Endometrial microvascular endothelial cells (primary cell): ENCODE results near the gene CDH4. TPM values are rescaled to one million over a fixed set of nuclear protein-coding genes. Genes with fewer than 3 reads are reported as not detected.

Experiments used
- in situ Hi-C: cut with HindIII; loops from 2 replicates; pipeline ENCODE4 v1.10.0; 2017; ENCODE audit warnings: low sequenced_read_pairs, low pct_unique_long_range_greater_than_20kb; ENCODE audit errors: inconsistent ontology term
- total RNA-seq: library from RNA; depleted of rRNA; stranded (reverse); fragments of >200 nt; gene quantifications from one replicate; pipeline ENCODE4 v1.2.3, GENCODE V29; 2015; ENCODE audit errors: inconsistent ontology term

CDH4 gene
- total RNA-seq, 1 donor from 2014 or later, result 31.2 TPM

DNA sequence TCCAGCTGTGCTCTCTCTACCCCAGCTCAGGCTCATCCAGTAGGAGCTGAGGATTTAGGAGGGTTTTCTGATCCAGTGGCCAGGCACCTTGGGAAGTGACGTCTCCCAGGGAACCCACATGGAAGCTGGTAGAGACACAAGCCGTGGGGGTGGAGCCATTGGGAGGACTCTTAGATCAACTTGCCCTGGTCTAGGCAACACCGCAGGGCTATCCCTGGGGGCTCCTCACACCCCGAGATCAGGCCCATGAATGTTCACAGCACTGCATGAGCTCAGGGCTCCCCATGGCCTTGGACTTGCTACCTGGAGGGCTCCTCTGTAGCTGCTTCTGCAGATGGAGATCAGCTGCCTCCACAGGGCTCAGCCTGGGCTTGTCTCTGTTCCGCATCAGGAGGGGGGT is 112.1 kb downstream of the CDH4 start:
- in situ Hi-C loops, result no loop called here

DNA sequence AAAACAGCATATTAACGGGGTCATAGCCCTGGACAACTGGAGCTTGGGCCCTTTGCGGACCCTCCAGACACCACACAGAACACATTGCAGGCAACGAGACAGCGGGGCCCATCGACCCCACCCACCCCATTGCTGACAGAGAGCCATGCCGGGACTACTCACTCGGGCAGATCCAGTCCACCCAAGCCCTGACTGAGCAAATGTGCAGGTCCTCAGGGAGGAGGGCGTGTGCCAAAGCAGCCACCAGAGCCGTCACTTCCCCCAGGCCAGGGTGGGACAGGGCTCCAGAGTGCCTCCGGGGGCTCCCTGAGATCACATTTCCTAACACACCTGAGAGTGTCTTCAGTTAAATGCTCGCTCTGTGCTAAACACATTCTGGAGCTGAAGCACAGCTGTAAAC is 114.9 kb downstream of the CDH4 start:
- in situ Hi-C loops, result no loop called here

DNA sequence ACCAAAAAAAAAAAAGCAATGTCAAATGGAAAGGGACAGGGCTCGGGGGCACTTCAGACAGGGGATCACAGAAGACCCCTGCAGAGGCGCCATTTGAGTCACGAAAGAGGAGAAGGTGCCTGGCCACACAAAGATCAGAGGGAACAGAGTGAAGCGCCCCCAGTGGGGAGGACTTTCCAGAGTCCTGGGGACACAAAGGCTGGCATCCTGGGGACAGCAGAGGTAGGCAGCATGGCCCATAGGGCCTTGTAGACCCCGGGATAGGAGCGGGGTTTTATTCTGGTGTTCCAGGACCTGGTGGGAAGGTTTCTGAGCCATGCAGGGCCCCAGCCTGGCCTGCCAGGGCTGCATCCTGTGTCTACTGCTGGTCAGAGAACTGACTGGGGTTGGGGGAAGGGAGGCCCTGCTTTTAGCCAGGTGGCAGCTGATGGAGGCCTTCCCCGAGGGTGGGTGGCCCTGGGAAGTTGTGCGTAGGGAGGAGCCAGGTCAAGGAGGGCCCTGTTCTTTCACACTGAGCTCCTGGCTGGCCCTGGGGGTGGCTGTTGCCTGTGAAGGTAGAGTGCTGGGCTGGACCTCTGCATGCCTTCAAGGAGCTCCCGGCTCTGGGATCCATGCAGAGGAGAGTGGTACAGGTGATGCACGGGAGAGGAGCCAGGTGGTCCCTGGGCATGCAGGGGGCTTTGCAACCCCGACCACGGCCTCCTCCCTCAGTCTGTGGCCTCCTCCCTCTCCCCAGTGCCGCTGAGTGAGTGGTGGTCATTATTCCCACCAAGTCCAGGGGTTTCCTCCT is 117.9 kb downstream of the CDH4 start:
- in situ Hi-C loops, result no loop called here

DNA sequence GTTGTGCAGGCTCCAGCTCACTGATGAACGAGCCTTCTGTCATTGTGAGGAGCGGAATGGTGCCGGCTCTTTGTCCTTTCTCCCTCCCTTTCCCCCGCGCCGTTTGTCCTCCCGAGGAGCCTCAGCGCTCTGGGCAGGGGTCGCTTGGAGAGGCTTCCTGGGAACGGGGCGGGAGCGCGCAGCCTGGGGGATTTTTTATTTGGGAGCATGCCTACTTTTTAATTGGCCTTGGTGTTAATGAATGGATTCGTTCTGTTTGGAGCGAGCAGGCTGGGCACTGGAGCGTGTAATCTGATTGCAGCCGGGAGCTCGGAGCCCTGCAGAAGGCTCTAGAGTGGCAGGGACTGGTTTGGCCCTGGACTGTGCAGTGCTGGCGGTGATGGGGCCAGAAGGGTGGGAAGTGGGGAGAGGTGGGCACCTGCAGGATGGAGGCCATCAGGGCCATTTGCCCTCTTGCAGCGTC is 118.8 kb downstream of the CDH4 start:
- in situ Hi-C loops, result no loop called here

DNA sequence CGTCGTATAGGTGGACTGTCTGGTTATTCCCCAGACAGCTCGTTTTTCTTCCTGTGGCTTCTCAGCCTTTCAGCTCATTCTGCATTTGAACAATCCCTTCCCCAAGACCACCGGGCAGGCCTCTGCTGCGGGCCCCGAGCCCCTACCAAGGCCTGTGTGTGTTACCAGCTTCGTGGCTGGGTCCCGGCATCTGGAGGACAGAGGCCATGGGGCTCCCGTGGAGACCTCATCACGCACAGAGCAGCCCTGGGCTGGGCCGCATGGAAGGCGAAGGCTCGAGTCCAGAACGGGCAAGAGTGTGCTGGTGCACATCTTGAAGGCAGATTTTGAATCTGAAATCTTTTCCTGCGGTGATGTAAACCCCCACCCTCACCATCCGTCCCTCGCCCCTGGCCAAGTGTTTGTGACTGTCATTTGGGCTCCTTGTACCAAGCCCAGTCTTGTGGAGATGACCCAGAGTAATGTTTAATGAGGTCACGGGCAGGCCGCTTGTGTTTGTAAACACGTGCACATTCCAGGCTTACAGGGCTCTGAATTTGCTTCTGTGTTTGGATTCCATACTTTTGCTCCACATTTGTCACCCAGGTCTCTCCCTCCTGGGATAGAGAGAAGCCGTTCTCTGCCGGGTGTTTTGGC is 119.6 kb downstream of the CDH4 start:
- in situ Hi-C loops, result no loop called here

DNA sequence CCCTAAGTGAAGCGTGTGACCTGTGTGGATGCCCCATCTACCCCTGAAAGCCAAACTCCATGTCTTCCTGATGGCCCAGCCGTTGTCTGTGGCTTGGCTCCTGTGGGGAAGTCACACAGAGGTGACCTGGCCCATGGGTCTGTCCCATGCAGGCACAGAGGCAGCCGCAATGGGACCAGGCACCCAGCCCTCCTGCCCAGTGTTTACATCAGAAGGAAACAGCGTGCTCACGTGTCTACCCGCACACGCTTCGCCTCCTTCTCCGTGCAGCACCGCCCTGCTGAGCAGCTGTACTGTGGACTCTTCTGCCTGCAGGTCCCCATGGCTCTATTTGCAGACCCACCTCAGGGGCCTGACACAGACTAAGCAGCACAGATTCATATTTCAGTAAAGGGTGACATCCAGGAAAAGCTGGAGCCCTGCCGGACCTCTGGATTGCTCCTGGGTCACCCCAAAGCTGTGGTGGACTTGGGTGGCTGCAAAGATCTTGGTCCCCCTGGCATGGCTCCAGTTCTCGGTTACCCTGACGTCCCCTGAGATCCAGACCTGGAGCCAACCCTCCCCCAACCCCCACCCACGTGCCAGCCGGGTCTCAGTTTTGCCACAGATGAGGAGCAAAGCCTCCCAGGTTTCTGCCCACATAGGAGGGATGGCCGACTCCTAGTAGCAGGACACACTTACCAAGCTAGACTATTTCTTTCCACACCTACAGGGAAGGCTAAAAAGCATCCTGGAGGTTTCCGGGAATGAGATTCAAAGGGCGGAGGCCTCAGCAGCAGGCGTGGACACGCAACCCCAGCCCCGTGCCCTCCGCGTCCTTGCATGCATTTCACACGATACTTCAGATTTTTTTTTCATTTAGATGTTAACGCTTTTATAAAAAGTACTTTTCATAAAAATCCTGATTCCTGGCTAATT is 120.3 kb downstream of the CDH4 start:
- in situ Hi-C loops, result no loop called here

DNA sequence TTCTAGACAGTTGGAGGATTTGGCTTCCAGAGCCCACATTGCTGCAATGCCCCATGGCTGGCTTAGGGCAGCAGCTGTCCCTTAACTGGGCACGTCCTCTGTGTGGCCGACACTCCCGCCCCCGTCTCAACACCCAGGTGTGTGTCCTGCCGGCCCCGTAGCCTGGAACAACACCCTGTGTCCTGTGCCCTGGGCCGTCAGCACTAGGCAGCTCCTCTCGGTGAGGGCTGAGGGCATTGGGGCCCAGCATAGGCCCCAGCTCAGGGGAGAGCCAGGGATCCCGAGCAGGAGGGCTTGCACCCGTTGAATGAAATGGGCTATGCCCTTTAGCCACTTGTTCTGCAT is 121.0 kb downstream of the CDH4 start:
- in situ Hi-C loops, result no loop called here

DNA sequence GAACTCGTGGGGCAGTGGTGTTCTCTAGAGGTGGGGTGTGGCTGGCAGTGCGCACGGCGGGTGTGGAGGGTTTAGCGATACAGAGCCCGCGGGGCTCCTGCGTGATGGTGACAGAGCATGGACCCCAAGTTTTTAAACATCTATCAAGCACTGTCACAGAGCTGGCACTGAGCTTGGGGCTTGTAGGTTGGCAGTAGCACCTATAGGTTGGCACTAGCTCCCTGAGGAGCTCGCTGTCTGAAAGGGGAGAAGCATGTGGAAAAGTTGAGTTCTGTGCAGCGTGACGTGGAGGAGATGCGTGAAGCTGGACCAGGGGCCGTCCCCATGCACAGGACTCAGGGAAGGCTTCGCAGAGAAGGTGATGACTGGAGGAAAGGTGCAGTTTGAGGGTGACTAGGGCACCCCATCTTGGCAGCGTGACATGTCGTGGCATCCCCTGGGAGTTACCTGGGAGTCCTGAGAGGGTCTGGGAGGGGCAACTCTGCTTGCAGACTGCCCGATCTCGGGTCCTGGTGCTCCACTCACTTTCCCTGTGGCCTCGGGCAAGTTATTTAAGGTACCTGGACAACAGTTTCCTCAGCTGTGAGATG is 122.0 kb downstream of the CDH4 start:
- in situ Hi-C loops, result no loop called here

DNA sequence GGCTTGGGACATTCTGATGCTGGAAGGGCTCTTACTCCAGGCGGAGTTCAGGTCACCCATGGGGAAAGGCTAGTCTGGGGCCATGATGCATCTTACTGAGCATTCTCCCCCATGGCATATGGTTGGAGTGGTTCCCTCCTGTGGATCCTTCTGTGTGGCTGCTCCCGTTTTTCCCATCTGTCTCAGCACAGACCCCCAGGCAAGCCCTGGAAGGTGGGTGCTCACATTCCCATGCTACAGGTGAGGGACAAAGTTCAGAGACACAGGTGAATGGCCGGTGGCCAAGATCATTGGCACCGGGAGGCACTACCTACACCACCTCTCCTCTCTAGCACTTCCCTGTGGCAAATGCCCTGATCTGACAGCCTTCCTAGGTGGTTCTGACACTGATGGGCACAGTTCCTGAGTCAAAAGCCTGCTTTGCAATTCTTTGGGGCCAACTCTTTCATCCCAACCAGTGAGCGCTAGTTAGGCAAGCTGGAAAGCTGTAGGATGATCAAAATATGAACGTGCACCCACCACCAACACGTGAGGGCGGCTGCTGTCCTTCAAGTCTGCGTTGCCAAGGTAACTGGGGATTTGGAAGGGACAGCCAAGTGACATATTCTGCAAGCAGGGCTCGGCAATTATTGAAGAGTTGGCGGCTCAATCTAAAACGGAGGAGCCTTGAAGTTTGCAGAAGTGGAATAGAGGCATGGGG is 124.6 kb downstream of the CDH4 start:
- in situ Hi-C loops, result no loop called here

DNA sequence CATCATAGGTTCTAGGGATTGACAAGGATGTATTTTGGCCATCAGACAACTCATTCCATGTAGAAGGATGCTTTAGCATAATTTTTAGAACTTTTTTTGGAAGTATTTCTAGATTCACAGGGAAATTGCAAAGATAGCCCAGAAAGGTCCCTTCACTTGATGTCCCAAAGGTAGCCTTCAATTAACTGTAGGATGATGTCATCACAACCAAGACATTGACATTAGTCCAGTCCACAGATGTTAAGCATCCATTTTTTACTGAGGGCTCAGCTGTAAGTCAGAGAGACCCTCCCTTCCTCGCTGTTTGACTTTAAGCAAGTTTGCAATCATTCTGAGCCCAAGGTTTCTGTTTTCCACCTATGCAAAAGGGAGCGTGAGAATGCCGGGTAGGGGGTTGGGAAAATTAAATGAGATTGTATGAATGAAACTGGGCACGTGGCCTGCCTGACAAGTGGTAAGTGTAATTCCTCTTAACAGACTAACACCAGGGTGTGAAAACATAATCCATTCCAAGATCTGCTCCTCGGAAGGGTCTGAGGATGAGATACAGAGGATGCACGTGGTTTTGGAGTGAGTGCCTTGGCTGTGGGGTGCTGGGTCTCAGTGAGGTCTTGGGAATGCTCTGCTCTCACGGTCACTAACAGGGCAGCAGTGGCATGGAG is 126.8 kb downstream of the CDH4 start:
- in situ Hi-C loops, result no loop called here

DNA sequence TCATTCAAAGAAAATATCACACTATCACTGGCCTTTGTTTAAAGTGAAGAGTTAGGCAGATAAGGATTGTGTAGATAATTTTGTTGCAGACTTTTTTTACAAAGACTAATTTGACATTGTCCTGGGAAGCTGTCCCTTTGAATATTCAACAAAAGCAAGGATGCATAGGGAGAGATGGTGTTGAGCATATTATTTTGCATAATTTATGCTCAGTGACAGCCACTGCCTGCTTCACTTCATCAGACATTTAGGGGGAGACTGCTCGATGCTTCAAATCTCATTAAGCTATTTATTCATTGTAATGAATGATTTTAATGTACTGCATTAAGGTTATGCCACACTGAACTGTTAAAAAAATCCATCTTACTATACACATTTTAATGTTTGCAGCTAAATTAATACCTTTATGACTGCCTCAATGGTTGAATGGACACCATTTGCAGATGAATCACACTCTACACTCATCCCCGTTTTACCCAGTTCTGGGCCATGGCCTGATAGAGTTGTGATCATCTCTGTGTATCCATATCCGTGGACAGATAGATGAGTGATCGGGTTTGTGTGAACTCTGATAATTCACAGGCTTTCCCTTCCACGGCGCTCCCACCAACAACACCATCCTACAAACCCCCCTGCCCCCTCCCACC is 128.0 kb downstream of the CDH4 start:
- in situ Hi-C loops, result no loop called here

DNA sequence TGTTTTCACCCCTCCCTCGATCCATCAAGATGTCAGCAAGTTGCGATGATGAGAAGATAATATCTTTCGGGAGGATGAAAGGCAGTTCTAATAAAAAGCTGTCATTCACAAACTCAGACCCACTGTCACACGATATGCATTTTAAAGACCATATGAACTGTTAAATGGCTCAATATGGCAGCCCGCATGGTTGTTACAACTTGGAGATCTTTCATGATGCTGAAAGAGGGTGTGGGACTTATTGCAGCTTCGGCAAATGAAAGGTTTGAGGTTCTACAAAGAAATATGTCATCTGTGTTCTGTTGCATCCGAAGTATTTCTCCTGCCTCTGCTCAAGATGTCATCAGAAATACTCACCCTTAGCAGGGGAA is 128.5 kb downstream of the CDH4 start:
- in situ Hi-C loops, result no loop called here

DNA sequence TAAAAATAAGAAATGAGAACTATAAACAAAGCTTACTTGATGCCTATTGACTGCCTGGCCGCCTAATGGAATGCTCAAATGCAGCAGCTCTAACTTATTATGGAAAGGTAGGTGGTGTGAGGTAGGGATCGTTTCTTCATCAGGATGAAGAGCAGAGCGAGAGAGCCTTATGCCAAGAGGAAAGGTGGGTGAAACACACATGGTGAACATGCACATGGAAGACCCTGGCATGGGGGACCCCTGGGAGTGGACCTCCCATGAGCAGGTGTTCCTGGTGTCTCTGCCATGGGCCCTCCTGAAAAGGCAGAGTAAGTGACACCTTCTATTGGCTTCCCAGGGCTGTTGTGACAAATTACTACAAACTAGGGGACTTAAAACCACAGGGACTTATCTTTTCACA is 130.1 kb downstream of the CDH4 start:
- in situ Hi-C loops, result no loop called here

DNA sequence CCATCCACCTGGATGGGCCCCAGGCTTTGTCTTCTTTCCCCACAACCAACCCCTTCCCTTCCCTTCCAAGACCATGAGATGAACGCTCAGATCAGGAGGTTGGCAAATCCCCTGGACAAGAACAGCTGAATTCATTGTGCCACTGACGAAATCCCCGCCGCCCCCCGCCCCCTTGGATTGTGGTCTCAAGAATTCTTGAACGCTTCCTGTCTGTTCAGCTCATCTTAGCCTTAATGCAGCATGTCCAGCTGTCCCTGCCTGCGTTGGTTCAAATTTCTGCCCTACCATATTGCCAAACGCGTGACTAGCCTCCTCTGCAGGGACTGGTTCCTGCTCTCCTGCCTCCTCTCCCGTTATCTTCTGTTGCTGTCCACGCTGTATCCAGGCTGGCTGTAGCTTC is 133.2 kb downstream of the CDH4 start:
- in situ Hi-C loops, result no loop called here

DNA sequence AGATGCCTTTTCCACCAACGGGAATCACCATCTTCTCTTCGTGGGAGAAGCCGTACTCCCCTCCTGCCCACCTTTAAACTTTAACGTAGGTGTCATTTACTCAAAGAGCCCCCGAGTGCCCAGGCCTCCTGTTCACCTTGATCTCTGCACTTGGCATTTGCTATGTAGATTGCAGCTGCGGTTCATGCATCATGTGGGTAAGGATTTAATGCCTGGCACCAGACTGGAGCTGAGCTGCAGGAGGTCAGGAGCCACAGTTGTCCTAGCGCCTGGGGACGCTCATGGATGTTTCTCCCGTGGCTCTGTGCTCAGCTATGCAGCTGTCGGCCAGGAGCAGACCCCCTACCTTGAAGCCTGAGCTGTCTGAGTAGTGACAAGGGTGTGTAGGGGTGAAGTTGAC is 133.7 kb downstream of the CDH4 start:
- in situ Hi-C loops, result no loop called here

DNA sequence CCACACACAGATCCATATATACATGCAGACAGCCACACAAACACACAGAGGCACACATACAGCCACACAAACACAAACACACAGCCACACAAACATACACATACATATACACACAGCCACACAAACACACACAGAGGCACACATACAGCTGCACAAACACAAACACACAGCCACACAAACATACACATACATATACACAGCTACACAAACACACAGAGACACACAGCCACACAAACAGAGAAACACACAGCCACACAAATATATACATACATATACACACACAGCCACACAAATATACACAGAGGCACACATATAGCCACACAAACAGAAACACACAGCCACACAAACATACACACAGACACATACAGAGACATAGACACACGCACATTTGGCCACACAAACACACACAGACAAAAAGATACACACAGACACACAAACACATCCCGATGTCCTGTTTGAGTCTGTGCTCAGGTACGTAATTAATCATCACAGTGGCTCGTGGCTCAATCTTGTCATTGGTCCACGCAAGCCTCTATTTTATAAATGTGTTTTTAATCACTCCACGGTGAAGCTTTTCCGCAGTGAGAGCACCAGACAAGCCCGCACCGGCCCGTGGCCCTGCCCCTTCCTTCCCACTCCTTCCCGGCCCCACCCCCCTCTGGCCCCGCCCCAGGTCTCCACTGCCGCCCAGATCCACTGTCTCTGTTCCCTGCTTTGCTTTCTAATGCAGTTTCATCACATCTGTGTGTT is 135.3 kb downstream of the CDH4 start:
- in situ Hi-C loops, result no loop called here

DNA sequence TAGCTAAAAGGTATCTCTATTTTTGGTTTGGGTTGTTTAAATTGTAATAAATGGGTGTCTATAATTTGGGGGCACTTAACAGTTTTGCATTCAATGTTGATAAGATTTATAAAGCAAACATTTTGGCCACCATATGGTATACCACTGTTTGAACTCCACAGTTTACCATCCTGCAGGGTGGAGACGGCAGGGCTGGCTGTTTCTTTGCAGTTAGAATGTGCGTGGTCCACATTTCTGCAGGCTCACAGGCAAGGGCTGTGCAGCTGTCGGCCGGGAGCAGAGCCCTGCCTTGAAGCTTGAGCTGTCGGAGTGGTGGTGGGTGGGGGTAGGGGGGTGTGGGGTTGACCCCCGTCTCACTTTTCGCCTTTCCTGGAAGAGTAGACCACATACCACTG is 135.9 kb downstream of the CDH4 start:
- in situ Hi-C loops, result no loop called here
